Activated CD8-positive, alpha-beta T cell treated with anti-CD3 and anti-CD28 coated beads, Interleukin-2, amount 10 ng/mL, durations not matched to agents 7 days and 5 days (primary cell): ENCODE data around the gene BICD1. TPM values are rescaled to one million over a fixed set of nuclear protein-coding genes. Genes with fewer than 3 reads are reported as not detected.

Source experiments
- ATAC-seq: fragments of 150-1000 bp; cut with Tn5 transposase; one replicate; pipeline ENCODE4 v1.10.0; 2021; ENCODE audit warnings: moderate library complexity
- CTCF ChIA-PET: fragments of 350-600 bp; sonication (Branson Sonifier 250); formaldehyde crosslinking; loops from one replicate; lab custom pipeline; 2021; ENCODE audit warnings: antibody characterized with exemption; lab: Charles Lee
- POLR2A ChIA-PET: fragments of 350-600 bp; sonication (Branson Sonifier 250); formaldehyde crosslinking; loops from one replicate; lab custom pipeline; 2021; ENCODE audit warnings: antibody characterized with exemption; lab: Charles Lee
- DNase-seq: peaks from one replicate; pipeline ENCODE4 v3.0.0-alpha.2; 2020
- H3K27ac Mint-ChIP-seq: one replicate; pipeline ENCODE4 v1.8.0; 2021; ENCODE audit warnings: mild to moderate bottlenecking, mixed read lengths
- H3K27me3 Mint-ChIP-seq: one replicate; pipeline ENCODE4 v1.8.0; 2021; ENCODE audit warnings: low read depth, mixed read lengths
- H3K36me3 Mint-ChIP-seq: one replicate; pipeline ENCODE4 v1.8.0; 2021; ENCODE audit warnings: low read depth, mixed read lengths
- H3K4me1 Mint-ChIP-seq: one replicate; pipeline ENCODE4 v1.8.0; 2021; ENCODE audit warnings: low read depth, mixed read lengths
- H3K4me3 Mint-ChIP-seq: one replicate; pipeline ENCODE4 v1.8.0; 2021; ENCODE audit warnings: mild to moderate bottlenecking, mixed read lengths
- H3K9me3 Mint-ChIP-seq: one replicate; pipeline ENCODE4 v1.8.0; 2022; ENCODE audit warnings: mixed read lengths; ENCODE audit not compliant: insufficient read depth
- total RNA-seq, 2 experiments: library from RNA; stranded (reverse); gene quantifications; one replicate each; pipeline ENCODE4 v1.2.3, GENCODE V29; 2021

BICD1 gene
- total RNA-seq, 2 experiments from 2014 or later, result 16.8 to 17.6 TPM

DNA sequence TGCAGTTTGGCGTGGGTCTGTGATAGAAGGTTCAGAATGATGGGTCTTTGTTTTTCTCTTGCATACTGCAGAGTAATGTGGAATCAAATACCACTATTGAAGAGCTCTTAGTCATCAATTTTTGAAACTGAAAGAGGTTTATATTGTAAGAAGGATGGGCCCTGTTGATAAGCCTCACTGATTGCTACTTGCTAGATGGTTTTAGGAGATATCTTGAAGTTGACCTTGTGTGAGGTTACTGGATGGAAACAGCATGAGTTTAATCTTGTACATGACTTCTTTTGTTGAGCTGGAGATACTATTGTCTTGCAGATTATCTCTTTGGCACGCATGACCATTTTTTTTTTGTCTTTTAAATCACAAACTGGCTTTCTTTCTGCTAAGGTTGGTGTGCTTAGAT is 13.8 kb downstream of the BICD1 start:
- H3K27me3 Mint-ChIP-seq, result no peaks in the 10 kb centered on the region
- no peaks in the 10 kb centered on the region for H3K9me3 Mint-ChIP-seq
- ChIA-PET CTCF (interaction anchor here (1.2 to 1.9 kb wide), 2 partner anchors 13 to 467 kb away, joined by 3 to 5 read pairs; no protein-coding TSS in a partner anchor), POLR2A (no interaction called here)
- H3K36me3 Mint-ChIP-seq, result no peaks in the 10 kb centered on the region
- peaks cover 11% of the 10 kb centered on the region for H3K4me1 Mint-ChIP-seq
- DNase-seq (peak; percentile 9), ATAC-seq (no peak)
- H3K4me3 Mint-ChIP-seq, result no peak overlapping the region
- no peak overlapping the region for H3K27ac Mint-ChIP-seq

DNA sequence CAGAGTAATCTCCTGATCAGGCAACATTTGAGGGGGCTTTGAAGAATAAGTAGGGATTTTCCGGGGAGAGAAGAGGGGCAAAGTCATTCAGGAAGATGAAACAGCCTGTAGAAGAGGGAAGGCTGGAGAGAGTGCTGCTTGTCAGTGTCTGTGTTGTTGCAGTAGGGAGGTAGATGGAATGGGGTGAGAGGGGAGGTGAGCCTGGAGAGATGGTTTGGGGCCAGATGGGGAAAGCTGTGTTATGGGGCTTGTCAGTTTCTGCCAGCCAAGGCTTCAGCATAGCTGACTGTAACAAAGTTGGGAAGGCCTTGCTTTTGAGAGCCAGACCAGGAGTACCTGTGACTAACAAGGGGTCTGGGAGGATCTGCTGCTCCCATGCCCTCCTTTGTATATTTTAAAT is 18.0 kb downstream of the BICD1 start:
- CTCF ChIA-PET, result interaction anchor here (1.1 to 1.6 kb wide), 3 partner anchors 9 to 17 kb away, joined by 3 to 5 read pairs (median 3); no protein-coding TSS in a partner anchor
- H3K4me1 Mint-ChIP-seq, result peaks cover 10% of the 10 kb centered on the region
- no peaks in the 10 kb centered on the region for H3K36me3 Mint-ChIP-seq
- ATAC-seq, result no peak
- H3K9me3 Mint-ChIP-seq, result no peaks in the 10 kb centered on the region
- H3K4me3 Mint-ChIP-seq, result no peak overlapping the region
- no peaks in the 10 kb centered on the region for H3K27me3 Mint-ChIP-seq
- POLR2A ChIA-PET, result no interaction called here
- DNase-seq, result peak; percentile 13
- no peak overlapping the region for H3K27ac Mint-ChIP-seq

DNA sequence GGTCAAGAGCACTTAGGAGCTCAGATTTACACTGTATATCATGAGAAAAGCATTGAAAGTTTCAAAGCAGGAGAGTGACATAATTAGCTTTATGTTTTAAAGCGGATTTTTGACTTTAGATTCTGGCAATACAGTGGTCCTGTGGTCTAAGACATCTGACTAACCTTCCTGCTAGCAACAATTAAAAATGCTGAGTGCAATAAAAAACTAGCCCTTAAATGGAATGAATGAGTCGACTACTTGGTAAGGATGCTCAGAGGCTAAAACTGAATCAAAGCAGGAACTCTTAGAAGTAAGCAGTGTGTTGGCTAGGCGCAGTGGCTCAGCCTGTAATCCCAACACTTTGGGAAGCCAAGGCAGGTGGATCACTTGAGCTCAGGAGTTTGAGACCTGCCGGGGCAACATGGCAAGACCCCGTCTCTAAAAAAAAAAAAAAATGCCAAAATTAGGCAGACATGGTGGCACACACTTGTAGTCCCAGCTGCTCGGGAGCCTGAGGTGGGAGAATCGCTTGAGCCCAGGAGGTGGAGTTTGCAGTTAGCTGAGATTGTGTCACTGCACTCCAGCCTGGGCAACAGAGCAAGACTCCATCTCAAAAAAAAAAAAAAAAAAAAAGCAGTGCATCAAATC is 18.9 kb downstream of the BICD1 start:
- ATAC-seq, result no peak
- Mint-ChIP-seq H3K27me3 (no peaks in the 10 kb centered on the region), H3K9me3 (no peaks in the 10 kb centered on the region), H3K4me1 (peaks cover 4% of the 10 kb centered on the region), H3K36me3 (no peaks in the 10 kb centered on the region), H3K4me3 (no peak overlapping the region), H3K27ac (no peak overlapping the region)
- peak; percentile 7 for DNase-seq
- ChIA-PET POLR2A (interaction anchor here (0.6 kb wide), 1 partner anchor 629 kb away, joined by 3 read pairs; no protein-coding TSS in a partner anchor), CTCF (interaction anchor here (1.3 to 1.6 kb wide), 2 partner anchors 10 to 14 kb away, joined by 3 to 5 read pairs; no protein-coding TSS in a partner anchor)

DNA sequence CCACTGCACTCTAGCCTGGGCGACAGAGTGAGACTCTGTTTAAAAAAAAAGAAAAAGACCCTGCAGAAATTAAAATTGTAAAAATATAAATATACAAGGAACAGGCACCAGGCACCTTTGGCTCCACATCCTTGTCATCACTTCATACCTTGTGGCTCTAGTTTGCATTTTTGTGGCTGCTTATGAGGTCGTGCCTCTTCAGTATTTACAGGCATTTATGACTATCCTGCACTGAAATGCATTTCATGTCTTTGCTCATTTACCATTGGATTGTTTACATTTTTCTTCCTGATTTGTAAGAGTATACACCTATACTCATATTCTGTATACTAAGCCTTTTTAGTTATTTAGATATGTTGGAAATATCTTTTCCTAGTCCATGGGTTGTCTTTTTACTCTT is 20.1 kb downstream of the BICD1 start:
- no peaks in the 10 kb centered on the region for H3K27me3 Mint-ChIP-seq
- no peak for DNase-seq
- CTCF ChIA-PET, result no interaction called here
- ATAC-seq, result no peak
- no peak overlapping the region for H3K27ac Mint-ChIP-seq
- H3K36me3 Mint-ChIP-seq, result no peaks in the 10 kb centered on the region
- POLR2A ChIA-PET, result no interaction called here
- H3K4me1 Mint-ChIP-seq, result peaks cover 4% of the 10 kb centered on the region
- no peaks in the 10 kb centered on the region for H3K9me3 Mint-ChIP-seq
- H3K4me3 Mint-ChIP-seq, result no peak overlapping the region

DNA sequence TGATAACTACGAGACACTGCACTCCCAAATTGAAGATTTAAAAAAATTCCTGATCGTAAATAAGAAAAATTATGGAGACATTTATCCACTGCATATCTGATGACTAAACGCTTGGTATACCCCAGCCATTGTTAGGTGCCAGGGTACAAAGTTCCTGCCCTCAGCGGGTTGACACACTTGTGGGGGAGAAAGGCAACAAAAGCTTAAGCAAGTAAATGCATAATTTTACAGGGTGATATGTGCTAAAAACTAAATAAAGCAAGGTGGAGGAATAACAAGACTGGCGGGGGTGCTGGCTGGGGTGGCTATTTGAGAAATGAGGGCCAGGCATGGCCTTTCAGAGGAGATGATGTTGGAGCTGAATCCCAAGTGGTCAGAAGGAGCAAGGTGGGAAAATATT is 25.0 kb downstream of the BICD1 start:
- ChIA-PET POLR2A (no interaction called here), CTCF (no interaction called here)
- Mint-ChIP-seq H3K36me3 (no peaks in the 10 kb centered on the region), H3K4me1 (peaks cover 19% of the 10 kb centered on the region), H3K27me3 (no peaks in the 10 kb centered on the region), H3K9me3 (no peaks in the 10 kb centered on the region), H3K4me3 (no peak overlapping the region), H3K27ac (no peak overlapping the region)
- DNase-seq, result no peak
- ATAC-seq, result no peak

DNA sequence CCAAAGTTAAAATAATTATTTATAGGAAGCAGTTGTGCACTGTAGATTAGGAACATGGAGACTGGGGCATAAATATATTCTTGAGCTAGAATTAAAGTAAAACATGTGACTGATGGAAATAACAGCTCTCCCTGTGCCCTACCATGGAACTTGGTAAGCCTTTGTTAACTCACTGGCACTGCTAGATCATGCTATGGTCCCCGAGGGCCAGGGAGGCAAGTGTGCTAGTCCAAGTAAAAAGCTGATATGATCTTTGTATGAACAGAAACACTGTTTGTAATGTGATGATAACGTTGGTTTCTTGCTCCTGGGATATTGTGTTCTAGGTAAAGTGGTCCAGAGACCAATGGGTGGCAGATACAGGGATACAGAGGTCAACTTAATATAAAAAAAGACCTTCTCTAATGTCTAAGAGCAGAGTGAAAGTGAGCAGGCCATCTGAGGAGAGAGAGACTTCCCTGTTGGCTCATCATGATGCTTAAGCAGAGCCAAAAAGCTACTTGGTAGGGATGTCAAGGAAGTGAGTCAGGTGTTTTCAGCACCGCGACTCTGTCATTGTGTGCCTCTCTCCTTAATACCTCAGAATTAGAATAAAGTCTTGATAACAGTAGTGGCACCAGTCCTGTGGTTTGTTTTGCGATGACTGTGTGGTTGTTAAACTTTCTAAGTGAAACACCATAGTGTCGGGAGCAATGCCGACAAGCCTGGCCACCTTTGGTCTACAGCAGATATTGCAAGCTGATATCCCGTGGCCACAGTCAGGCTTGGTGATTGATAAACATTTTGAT is 27.6 kb downstream of the BICD1 start:
- ChIA-PET POLR2A (interaction anchor here (1.3 kb wide), 1 partner anchor 27 kb away, joined by 5 read pairs; no protein-coding TSS in a partner anchor), CTCF (interaction anchor here (0.9 to 2.2 kb wide), 5 partner anchors 24 to 481 kb away, joined by 3 to 10 read pairs (median 4); no protein-coding TSS in a partner anchor)
- DNase-seq, result peak; percentile 70
- no peaks in the 10 kb centered on the region for H3K9me3 Mint-ChIP-seq
- H3K4me1 Mint-ChIP-seq, result peaks cover 19% of the 10 kb centered on the region
- no peaks in the 10 kb centered on the region for H3K36me3 Mint-ChIP-seq
- H3K27ac Mint-ChIP-seq, result peak overlapping the region; percentile 58
- no peaks in the 10 kb centered on the region for H3K27me3 Mint-ChIP-seq
- ATAC-seq, result peak; percentile 72
- H3K4me3 Mint-ChIP-seq, result no peak overlapping the region

DNA sequence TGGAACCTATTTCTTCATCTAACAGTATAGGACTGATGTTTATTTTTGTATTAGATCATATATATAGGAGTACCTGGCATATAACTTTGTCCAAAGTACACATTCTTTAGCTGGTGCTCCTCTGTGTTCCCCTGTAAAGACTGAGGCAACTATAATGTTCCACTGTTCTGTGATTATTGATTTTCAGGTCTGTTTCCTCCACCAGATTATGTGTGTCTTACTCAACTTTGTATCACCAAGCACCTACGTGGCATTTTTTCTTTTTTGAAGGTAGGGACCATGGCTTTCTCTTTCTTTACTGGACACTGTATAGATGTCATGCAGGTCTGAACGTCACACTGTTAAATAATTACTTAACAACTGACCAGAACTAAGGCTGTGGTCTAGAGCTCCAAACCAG is 29.3 kb downstream of the BICD1 start:
- DNase-seq, result peak; percentile 2
- H3K4me1 Mint-ChIP-seq, result peaks cover 29% of the 10 kb centered on the region
- ChIA-PET CTCF (no interaction called here), POLR2A (no interaction called here)
- no peaks in the 10 kb centered on the region for H3K27me3 Mint-ChIP-seq
- H3K4me3 Mint-ChIP-seq, result no peak overlapping the region
- ATAC-seq, result no peak
- H3K27ac Mint-ChIP-seq, result no peak overlapping the region
- no peaks in the 10 kb centered on the region for H3K36me3 Mint-ChIP-seq
- no peaks in the 10 kb centered on the region for H3K9me3 Mint-ChIP-seq

DNA sequence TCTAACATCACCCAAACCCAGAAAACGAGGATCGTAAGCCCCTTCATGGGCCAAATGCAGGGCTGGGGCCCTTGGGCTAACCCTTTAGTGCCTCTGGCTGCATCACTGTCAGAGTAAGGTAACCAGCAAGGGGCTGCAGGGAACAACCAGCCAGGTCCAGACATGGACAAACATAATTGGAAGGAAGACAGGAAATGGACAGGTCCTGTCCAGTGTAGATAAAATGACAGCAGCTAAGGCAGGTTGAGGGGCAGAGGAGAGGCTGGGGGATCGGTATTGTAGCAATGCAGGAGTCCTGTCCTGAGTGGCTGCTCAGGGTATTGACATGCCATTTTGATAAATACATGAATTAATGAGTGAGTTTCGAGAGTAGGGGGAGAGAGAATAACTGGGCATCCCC is 29.8 kb downstream of the BICD1 start:
- Mint-ChIP-seq H3K36me3 (no peaks in the 10 kb centered on the region), H3K9me3 (no peaks in the 10 kb centered on the region), H3K27ac (no peak overlapping the region), H3K4me1 (peaks cover 29% of the 10 kb centered on the region), H3K4me3 (no peak overlapping the region), H3K27me3 (no peaks in the 10 kb centered on the region)
- ChIA-PET POLR2A (no interaction called here), CTCF (no interaction called here)
- no peak for ATAC-seq
- DNase-seq, result peak; percentile 16

DNA sequence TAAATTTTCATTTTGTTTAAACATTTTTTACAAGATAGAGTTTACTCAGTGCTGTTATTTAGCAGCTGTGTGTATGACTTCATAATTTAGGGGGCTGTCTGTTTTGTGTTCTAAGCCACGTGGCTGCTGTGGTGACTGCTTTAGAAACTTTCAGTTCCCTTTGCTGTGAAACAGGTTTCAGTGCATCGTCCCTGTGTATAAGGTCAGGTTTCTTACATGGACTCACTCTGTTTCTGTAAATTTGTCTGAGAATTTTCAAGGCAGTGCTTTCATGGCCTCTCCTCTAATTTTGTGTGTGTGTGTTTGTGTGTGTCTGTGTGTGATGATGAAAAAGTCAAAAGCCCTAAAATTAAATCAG is 32.4 kb downstream of the BICD1 start:
- ChIA-PET CTCF (interaction anchor here (1.0 to 1.7 kb wide), 7 partner anchors 14 to 486 kb away, joined by 3 to 6 read pairs (median 4); partner anchors contain the start of genes AMN1 and BICD1), POLR2A (interaction anchor here (1.2 kb wide), 1 partner anchor 486 kb away, joined by 5 read pairs; no protein-coding TSS in a partner anchor)
- peak; percentile 71 for DNase-seq
- Mint-ChIP-seq H3K9me3 (no peaks in the 10 kb centered on the region), H3K4me1 (peaks cover 28% of the 10 kb centered on the region), H3K27me3 (no peaks in the 10 kb centered on the region), H3K27ac (peak overlapping the region; percentile 84), H3K4me3 (peak overlapping the region; percentile 83), H3K36me3 (no peaks in the 10 kb centered on the region)
- ATAC-seq, result peak; percentile 77

DNA sequence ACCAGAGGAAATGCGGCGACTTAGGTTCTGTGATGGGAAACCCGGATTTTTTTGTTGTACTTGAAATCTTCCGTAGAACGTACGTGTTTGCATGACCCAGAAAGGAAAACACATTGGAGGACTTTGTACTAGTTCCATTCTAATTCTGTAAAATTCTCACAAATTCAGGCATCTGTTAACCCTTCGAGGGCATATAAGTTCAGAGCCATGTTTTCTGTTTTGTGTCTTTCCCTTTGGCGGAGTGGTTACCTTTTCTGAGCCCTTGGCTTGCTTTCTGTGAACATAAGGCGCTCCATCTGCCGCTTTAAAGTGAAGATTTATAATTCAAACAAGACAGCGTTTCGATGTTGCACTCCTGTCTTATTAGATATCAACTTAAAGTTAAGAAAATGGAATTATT is 34.2 kb downstream of the BICD1 start:
- ChIA-PET POLR2A (no interaction called here), CTCF (interaction anchor here (0.9 kb wide), 1 partner anchor 488 kb away, joined by 3 read pairs; no protein-coding TSS in a partner anchor)
- Mint-ChIP-seq H3K27me3 (no peaks in the 10 kb centered on the region), H3K4me1 (peaks cover 14% of the 10 kb centered on the region), H3K4me3 (no peak overlapping the region), H3K9me3 (no peaks in the 10 kb centered on the region), H3K27ac (no peak overlapping the region), H3K36me3 (no peaks in the 10 kb centered on the region)
- DNase-seq (peak; percentile 14), ATAC-seq (no peak)

DNA sequence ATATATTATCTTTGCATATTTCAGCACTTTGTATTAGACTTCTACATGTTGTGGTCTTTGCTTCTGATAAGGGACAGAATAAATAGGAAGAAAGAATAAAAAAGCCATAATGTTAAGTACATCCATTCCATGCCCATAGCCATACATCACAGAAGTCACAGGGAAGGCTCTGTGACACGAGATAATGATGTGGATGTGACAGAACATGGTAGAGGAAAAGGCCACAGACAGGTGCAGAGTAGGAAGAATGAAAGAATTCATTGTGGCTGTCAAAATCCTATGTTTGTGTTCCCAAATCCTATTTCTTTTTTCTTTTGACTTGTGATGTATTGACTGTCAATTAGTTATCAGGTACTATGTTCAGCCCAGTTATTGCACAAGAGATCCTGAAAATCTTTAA is 38.4 kb downstream of the BICD1 start:
- peaks cover 5% of the 10 kb centered on the region for H3K4me1 Mint-ChIP-seq
- ATAC-seq, result no peak
- ChIA-PET POLR2A (no interaction called here), CTCF (no interaction called here)
- no peaks in the 10 kb centered on the region for H3K27me3 Mint-ChIP-seq
- no peak overlapping the region for H3K4me3 Mint-ChIP-seq
- H3K36me3 Mint-ChIP-seq, result peaks cover 1% of the 10 kb centered on the region
- no peak overlapping the region for H3K27ac Mint-ChIP-seq
- no peaks in the 10 kb centered on the region for H3K9me3 Mint-ChIP-seq
- no peak for DNase-seq
